IPS-18c (cell line): ENCODE data around the gene PUM1.

ENCODE experiments used
- H3K4me3 ChIP-seq: 2 replicates; pipeline ENCODE4 v1.7.0; 2013; ENCODE audit warnings: low read depth, mild to moderate bottlenecking, low read length, moderate library complexity; ENCODE audit not compliant: insufficient read depth
- H3K9me3 ChIP-seq: one replicate; pipeline ENCODE4 v1.6.1; 2013; ENCODE audit warnings: mild to moderate bottlenecking, low read length, moderate library complexity; ENCODE audit not compliant: control insufficient read depth, insufficient read depth

Gene PUM1

DNA sequence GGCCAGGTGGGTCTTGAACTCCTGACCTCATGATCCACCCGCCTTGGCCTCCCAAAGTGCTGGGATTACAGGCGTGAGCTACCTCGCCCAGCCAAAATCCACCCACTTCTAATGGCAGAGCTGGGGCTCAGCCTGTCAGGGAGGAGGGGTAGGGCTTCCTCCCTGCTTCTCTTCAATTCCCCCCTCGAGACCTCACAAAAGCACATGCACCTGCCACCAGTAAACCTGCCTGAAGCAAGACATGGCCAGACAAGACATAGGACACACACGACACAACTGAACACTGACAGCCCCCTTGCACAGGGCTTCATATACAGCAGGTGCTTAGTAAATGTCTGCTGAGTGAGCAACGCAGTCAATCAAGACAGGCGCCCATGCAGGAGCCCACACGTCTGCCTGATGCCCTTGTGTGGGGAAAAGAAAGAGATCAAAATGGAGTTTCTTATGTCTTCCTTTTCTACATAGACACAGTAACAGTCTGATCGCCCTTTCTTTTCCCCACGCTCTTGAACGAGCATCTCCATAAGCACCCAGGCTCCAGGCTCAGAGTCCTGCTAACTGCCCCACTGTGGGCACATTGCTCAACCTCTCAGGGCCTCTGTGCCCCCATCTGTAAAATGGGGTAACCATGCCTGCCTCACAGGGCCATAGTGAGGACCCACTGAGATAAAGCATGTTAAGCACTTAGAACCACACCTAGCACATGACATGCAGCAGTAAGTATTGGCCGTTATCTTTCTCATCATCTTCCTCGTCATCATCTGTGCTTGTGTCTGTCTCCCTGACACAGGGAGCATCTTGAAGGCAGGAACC, 165.7 kb downstream of the PUM1 start:
- Histone ChIP-seq H3K9me3 (no peaks in the 10 kb centered on the region), H3K4me3 (no peak overlapping the region; the same call in 1 of the 2 replicates)

- no peaks in the 10 kb centered on the region for H3K9me3 ChIP-seq
- no peak overlapping the region for H3K4me3 ChIP-seq
Observed at GRCh38 chr1:30898031-30898815, 167.3 kb downstream of the PUM1 start.

GRCh38 chr1:30896905-30897304, 168.6 kb downstream of the PUM1 start:
- no peak overlapping the region for H3K4me3 ChIP-seq
- H3K9me3 ChIP-seq, result no peaks in the 10 kb centered on the region

- Histone ChIP-seq H3K4me3 (no peak overlapping the region), H3K9me3 (no peaks in the 10 kb centered on the region)
Observed at GRCh38 chr1:30895944-30896660, 169.4 kb downstream of the PUM1 start.

DNA sequence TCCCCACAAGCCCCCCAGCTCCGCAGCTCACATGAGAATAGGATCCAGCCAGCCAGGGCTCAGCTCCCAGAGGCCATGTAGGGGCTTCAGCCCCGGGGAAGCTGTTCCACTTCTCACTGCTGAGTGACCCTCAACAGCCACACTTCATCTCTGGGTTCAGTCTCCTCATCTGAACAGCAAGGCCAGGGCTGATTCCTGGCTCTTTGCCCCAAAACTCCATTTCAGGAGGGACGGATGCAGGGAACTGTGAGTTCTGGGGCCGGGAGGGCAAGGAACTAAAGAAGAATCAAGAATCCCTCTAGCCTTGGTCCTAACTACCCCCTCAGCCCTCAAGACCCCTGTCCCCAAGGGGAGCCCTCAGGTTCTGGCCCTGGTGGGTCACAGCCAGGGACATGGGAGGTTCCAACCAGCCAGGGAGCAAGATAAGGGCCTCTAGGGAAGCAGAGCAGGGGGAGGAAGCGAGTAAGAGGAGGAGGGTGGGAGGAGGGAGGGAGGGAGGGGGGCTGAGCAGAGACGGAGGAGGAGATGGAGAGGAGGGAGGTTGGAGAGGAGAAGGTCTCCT, 170.1 kb downstream of the PUM1 start:
- Histone ChIP-seq H3K4me3 (no peak overlapping the region), H3K9me3 (no peaks in the 10 kb centered on the region)

- no peaks in the 10 kb centered on the region for H3K9me3 ChIP-seq
- H3K4me3 ChIP-seq, result no peak overlapping the region
Observed at GRCh38 chr1:30894508-30894973, 171.0 kb downstream of the PUM1 start.

DNA sequence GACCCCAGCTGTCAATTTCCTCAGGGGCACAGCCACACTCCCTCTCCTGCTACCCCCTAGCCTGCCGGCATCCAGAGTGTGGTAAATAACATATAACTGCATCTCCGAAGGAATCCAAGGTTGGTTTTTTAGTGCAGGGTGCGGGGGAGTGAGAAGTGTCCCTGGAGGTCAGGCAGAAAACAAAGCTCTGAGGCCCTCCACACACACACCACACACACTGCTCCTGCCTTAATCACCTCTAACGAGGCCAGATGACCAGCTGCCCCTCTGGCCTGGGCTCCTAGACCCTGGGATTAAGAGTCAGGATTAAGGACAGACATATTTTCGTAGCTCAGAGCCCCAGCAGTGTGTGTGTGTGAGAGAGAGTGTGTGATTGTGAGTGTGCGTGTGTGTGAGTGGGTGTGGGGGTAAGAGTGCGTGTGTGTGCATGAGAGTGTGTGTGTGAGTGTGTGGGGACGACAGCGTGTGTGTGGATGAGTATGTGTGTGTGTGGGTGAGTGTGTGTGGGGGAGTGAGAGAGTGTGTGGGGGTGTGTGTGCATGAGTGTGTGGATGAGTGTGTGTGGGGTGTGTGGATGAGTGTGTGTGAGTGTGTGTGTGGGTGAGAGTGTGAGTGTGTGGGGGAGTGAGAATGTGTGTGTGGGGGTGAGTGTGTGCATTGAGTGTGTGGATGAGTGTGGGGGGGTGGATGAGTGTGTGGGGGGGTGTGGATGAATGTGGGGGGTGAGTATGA, 171.6 kb downstream of the PUM1 start:
- no peak overlapping the region for H3K4me3 ChIP-seq

GRCh38 chr1:30892671-30893073, 172.8 kb downstream of the PUM1 start:
- Histone ChIP-seq H3K4me3 (no peak overlapping the region), H3K9me3 (no peaks in the 10 kb centered on the region)

More for the DNA sequence above, 171.6 kb downstream of the PUM1 start:
- no peaks in the 10 kb centered on the region for H3K9me3 ChIP-seq

GRCh38 chr1:30891227-30891552, 174.3 kb downstream of the PUM1 start:
- Histone ChIP-seq H3K4me3 (no peak overlapping the region), H3K9me3 (no peaks in the 10 kb centered on the region)

GRCh38 chr1:30890502-30891226, 174.9 kb downstream of the PUM1 start:
- H3K9me3 ChIP-seq, result no peaks in the 10 kb centered on the region
- H3K4me3 ChIP-seq, result no peak overlapping the region

DNA sequence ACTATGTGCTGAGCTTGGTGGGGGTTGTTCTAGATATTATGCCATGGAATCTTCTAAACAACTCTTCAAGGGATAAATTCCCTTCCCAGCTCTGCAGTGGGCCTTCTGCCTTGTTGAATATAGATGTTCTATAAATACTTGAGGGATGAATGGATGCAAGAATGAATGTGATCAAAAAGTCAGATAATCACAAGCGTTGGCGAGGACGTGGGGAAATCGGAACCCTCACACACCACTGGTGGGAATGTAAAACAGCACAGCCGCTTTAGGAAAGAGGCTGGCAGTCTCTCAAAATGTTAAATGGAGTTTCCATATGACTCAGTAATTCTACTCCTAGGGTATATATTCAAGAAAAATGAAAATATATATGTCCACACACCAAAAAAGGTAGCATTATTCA, 176.0 kb downstream of the PUM1 start:
- no peak overlapping the region for H3K4me3 ChIP-seq

DNA sequence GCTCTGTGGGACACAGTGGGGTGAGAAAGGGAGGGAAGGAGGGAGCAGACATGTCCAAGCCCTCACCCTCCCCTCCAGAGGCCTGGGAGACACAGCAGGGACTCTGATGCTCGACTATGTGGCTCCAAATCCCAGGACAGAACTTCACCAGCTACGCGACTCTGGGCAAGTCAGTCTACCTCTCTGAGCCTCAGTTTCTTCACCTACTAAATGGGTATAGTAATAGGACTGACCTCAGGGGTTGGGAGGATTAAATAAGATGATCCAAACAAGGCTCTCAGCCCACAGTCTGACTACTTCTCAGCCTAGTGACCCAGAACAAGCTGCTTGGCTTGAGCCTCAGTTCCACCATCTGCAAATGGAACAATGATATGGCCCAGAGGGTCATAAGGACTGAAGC, 176.5 kb downstream of the PUM1 start:
- Histone ChIP-seq H3K9me3 (no peaks in the 10 kb centered on the region), H3K4me3 (no peak overlapping the region)

More for the DNA sequence above, 176.0 kb downstream of the PUM1 start:
- no peaks in the 10 kb centered on the region for H3K9me3 ChIP-seq

GRCh38 chr1:30888391-30888790, 177.1 kb downstream of the PUM1 start:
- Histone ChIP-seq H3K9me3 (no peaks in the 10 kb centered on the region), H3K4me3 (no peak overlapping the region)

DNA sequence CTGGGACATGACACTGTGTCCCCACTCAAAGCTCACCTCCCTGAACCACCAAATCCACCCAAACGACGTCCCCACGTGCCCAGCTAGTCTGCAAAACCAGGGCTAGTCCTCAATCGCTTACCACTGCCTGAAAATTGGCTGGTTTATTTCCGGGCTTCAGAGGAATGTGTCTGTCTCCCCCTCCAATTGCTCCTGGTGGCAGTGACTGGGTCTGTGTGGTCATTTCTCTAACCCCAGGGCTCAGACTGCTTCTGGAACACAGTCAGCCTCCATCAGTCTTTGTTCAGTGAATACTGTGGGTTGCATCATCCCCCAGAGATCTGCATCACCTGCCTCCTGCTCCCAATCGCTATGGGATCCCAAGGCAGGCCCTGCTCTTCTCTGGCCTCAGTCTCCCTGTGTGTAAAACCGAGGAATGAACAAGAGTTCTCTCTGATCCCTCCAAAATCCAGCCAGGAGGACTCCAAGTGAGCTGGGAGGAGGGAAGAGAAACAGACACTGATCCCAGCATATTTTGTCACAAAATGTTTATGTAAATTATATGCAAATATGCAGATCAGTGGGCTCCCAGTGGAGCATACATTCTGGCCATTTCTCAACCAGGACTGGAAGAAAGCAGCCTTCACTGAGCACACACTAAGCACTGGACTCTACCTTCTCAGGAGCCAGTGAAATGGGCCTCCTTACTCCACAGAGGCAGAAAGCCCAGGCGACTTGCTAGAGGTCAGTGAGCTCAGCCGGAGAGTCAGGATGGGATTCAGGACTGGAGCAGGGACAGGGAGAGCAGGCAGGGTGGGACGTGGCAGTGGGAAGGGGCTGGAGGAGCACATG, 177.8 kb downstream of the PUM1 start:
- Histone ChIP-seq H3K4me3 (no peak overlapping the region), H3K9me3 (no peaks in the 10 kb centered on the region)

DNA sequence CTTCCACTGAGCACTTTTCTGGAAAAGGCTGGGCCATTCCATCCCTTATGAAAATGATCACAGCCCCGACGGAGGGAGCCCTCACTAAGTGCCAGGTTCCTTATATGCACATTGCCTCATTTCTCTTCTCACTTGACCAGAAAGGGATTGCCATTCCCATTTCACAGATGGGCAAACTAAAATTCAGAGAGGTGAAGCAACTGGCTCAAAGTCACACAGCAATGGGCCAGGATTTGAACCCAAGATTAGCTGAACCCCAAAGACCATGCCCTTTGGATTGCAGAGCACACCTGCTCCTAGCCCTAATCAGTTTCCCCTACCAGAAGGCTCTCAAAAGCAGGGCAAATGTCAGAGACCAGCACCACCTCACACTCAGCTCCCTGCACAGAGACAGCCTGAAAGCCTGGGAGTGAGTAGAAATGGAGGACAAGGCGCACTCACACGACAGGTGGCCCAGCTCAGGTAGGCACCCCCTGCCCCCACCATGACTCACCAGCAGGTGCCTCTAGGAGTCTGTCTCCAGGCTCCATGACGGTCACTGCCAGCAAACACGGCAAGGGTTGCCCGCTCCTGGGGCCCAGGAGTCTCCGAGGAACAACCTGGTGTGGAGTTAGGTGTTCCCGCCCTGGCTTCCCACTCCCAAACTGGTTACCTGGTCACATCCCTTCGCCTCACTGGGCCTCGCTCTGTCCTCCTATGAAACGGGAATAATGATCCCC, 178.6 kb downstream of the PUM1 start:
- Histone ChIP-seq H3K9me3 (no peaks in the 10 kb centered on the region), H3K4me3 (no peak overlapping the region)
